KMS-11 (cell line): ENCODE data around the gene MOCS1.

ENCODE experiments used
- H2AFZ ChIP-seq: fragments of 200-600 bp; sonication (generic); 2 replicates; pipeline ENCODE4 v1.6.1; 2016; ENCODE audit warnings: antibody characterized with exemption, mixed run types, low read depth
- H3K27ac ChIP-seq: fragments of 200-600 bp; sonication (generic); 2 replicates; pipeline ENCODE4 v1.6.1; 2016; ENCODE audit warnings: mild to moderate bottlenecking, mixed run types
- H3K27me3 ChIP-seq: fragments of 200-600 bp; sonication (generic); 2 replicates; pipeline ENCODE4 v1.6.1; 2017; ENCODE audit warnings: mild to moderate bottlenecking, low read depth, mixed run types, moderate library complexity; ENCODE audit not compliant: insufficient read depth
- H3K36me3 ChIP-seq: fragments of 200-600 bp; sonication (generic); 2 replicates; pipeline ENCODE4 v1.6.1; 2017; ENCODE audit warnings: mild to moderate bottlenecking, mixed run types; ENCODE audit not compliant: insufficient read depth
- H3K4me1 ChIP-seq: fragments of 200-600 bp; sonication (generic); 2 replicates; pipeline ENCODE4 v1.6.1; 2016; ENCODE audit warnings: mild to moderate bottlenecking, low read depth, mixed run types; ENCODE audit not compliant: poor library complexity, severe bottlenecking
- H3K4me2 ChIP-seq: fragments of 200-600 bp; sonication (generic); 2 replicates; pipeline ENCODE4 v1.7.0; 2016; ENCODE audit warnings: mild to moderate bottlenecking, mixed run types
- H3K4me3 ChIP-seq: fragments of 200-600 bp; sonication (generic); IDR thresholded peaks from 2 replicates; pipeline ENCODE4 v1.6.1; 2017; ENCODE audit warnings: low read depth, low read length, mixed read lengths; ENCODE audit not compliant: insufficient read depth
- H3K79me2 ChIP-seq: fragments of 200-600 bp; sonication (generic); 2 replicates; pipeline ENCODE4 v1.6.1; 2016; ENCODE audit warnings: low read depth, mixed run types; ENCODE audit not compliant: insufficient read depth
- H3K9ac ChIP-seq: fragments of 200-600 bp; sonication (generic); 2 replicates; pipeline ENCODE4 v1.6.1; 2016; ENCODE audit warnings: mild to moderate bottlenecking, mixed run types
- H4K20me1 ChIP-seq: fragments of 200-600 bp; sonication (generic); 2 replicates; pipeline ENCODE4 v1.6.1; 2016; ENCODE audit warnings: mild to moderate bottlenecking, mixed run types; ENCODE audit not compliant: insufficient read depth
- CTCF ChIP-seq: fragments of 200-600 bp; sonication (generic); conservative IDR thresholded peaks from 2 replicates; pipeline ENCODE4 v1.6.1; 2017; ENCODE audit warnings: low read depth, mild to moderate bottlenecking, antibody characterized with exemption, low read length, moderate library complexity, mixed read lengths

MOCS1 gene

GRCh38 chr6:39913391-39913916 lies 20.8 kb downstream of the MOCS1 start:
- TF ChIP-seq CTCF = no peak

GRCh38 chr6:39912446-39912845 lies 21.8 kb downstream of the MOCS1 start:
- Histone ChIP-seq H2AFZ (no peak overlapping the region), H3K4me3 (no peak overlapping the region), H3K36me3 (no peaks in the 10 kb centered on the region), H4K20me1 (no peaks in the 10 kb centered on the region), H3K79me2 (no peaks in the 10 kb centered on the region), H3K4me1 (no peaks in the 10 kb centered on the region), H3K4me2 (no peak overlapping the region), H3K27ac (no peak overlapping the region), H3K27me3 (no peaks in the 10 kb centered on the region), H3K9ac (no peak overlapping the region)
- no peak for TF ChIP-seq CTCF

More at GRCh38 chr6:39913391-39913916, 20.8 kb downstream of the MOCS1 start:
- H3K9ac ChIP-seq = no peak overlapping the region
- H3K27me3 ChIP-seq = no peaks in the 10 kb centered on the region
- no peaks in the 10 kb centered on the region for H3K36me3 ChIP-seq
- no peak overlapping the region for H3K27ac ChIP-seq
- H3K4me3 ChIP-seq = no peak overlapping the region
- H4K20me1 ChIP-seq = no peaks in the 10 kb centered on the region
- no peak overlapping the region for H2AFZ ChIP-seq
- no peaks in the 10 kb centered on the region for H3K4me1 ChIP-seq
- H3K79me2 ChIP-seq = no peaks in the 10 kb centered on the region
- no peak overlapping the region for H3K4me2 ChIP-seq

GRCh38 chr6:39911513-39912125 lies 22.6 kb downstream of the MOCS1 start:
- Histone ChIP-seq H3K4me2 (no peak overlapping the region), H3K27ac (no peak overlapping the region), H3K4me1 (no peaks in the 10 kb centered on the region), H2AFZ (no peak overlapping the region), H3K79me2 (no peaks in the 10 kb centered on the region), H3K9ac (no peak overlapping the region), H3K27me3 (no peaks in the 10 kb centered on the region), H3K4me3 (no peak overlapping the region), H4K20me1 (no peaks in the 10 kb centered on the region), H3K36me3 (no peaks in the 10 kb centered on the region)
- TF ChIP-seq CTCF = no peak

- Histone ChIP-seq H4K20me1 (no peaks in the 10 kb centered on the region), H3K79me2 (no peaks in the 10 kb centered on the region), H2AFZ (no peak overlapping the region), H3K4me1 (no peaks in the 10 kb centered on the region), H3K9ac (no peak overlapping the region), H3K36me3 (no peaks in the 10 kb centered on the region), H3K27me3 (no peaks in the 10 kb centered on the region), H3K4me2 (no peak overlapping the region), H3K27ac (no peak overlapping the region), H3K4me3 (no peak overlapping the region)
- TF ChIP-seq CTCF = no peak
Observed at GRCh38 chr6:39910744-39911143, 23.5 kb downstream of the MOCS1 start.
